Activated CD4-positive, alpha-beta memory T cell treated with anti-CD3 and anti-CD28 coated beads for 36 hours (primary cell): ENCODE data around the gene EBI3. TPM values are rescaled to one million over a fixed set of nuclear protein-coding genes. Genes with fewer than 3 reads are reported as not detected.

Source experiments
- CTCF ChIA-PET: fragments of 350-600 bp; sonication (Branson Sonifier 250); formaldehyde crosslinking; loops from one replicate; lab custom pipeline; 2021; ENCODE audit warnings: antibody characterized with exemption, inconsistent platforms; lab: Charles Lee
- POLR2A ChIA-PET: fragments of 350-600 bp; sonication (Branson Sonifier 250); formaldehyde crosslinking; loops from one replicate; lab custom pipeline; 2021; ENCODE audit warnings: antibody characterized with exemption; lab: Charles Lee
- DNase-seq: peaks from one replicate; pipeline ENCODE4 v3.0.0-alpha.2; 2020
- H3K27ac Mint-ChIP-seq: one replicate; pipeline ENCODE4 v1.8.0; 2021; ENCODE audit warnings: mixed read lengths
- H3K27me3 Mint-ChIP-seq: one replicate; pipeline ENCODE4 v1.8.0; 2021; ENCODE audit warnings: mixed read lengths
- H3K36me3 Mint-ChIP-seq: one replicate; pipeline ENCODE4 v1.8.0; 2021; ENCODE audit warnings: mixed read lengths
- H3K4me1 Mint-ChIP-seq: one replicate; pipeline ENCODE4 v1.8.0; 2021; ENCODE audit warnings: low read depth, mixed read lengths
- H3K4me3 Mint-ChIP-seq: one replicate; pipeline ENCODE4 v1.8.0; 2021; ENCODE audit warnings: mild to moderate bottlenecking, mixed read lengths
- H3K9me3 Mint-ChIP-seq: one replicate; pipeline ENCODE4 v1.8.0; 2021; ENCODE audit warnings: mixed read lengths
- intact Hi-C: fragments of 100-400 bp; cut with micrococcal nuclease; formaldehyde crosslinking; loops from one replicate; pipeline ENCODE4 v1.15.1; 2023
- total RNA-seq, 2 experiments: library from RNA; stranded (reverse); gene quantifications; one replicate each; pipeline ENCODE4 v1.2.3, GENCODE V29; 2021

Gene EBI3
- 10 to 100 TPM; 11.0 to 14.2 TPM for total RNA-seq

DNA sequence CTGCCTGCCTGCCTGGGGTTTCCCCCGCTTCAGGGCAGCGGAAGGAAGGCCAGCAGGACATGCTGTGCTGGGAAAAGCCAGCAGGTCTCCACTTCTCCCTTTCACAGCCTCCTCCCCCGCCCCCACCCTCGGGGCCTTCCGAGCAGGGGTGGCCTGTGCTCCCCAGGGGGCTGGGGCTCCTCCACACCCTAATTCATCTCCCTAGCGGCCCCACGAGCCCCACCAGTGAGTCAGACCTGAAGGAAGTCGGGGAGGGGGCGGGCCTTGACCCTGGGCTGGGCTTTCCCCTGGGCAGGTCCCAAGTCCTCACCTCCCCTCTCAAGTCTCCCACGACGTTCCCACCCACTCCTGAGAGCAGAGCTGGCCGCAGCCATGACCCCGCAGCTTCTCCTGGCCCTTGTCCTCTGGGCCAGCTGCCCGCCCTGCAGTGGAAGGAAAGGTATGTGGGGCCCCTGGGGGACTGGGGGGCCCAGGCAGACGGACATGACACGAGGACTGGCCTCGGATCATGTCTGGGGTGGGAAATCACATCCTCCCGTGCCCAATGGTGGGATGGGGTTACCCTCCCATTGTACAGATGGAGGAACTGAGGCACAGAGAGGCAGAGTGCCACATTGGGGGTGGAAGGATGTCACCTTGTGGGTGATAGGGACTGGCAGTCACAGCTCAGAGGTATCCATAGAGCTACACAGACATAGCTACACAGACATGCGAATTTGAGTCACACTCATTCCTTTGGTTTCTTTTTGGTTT lies at the start of gene EBI3:
TSS of gene EBI3 (plus strand) at position 345 of the 753 bp plus-strand sequence. CDS start at position 373, 28 bp downstream.
- ChIA-PET CTCF (interaction anchor here (0.9 to 1.3 kb wide), 3 partner anchors 18 to 123 kb away, joined by 3 to 5 read pairs (median 4); partner anchors contain the start of gene YJU2), POLR2A (interaction anchor here (0.6 to 1.1 kb wide), 3 partner anchors 18 to 114 kb away, joined by 4 to 5 read pairs (median 4); partner anchors contain the start of genes MPND and YJU2)
- Mint-ChIP-seq H3K4me3 (no peak within 1 kb of the TSS), H3K27me3 (peaks cover 10% of the 10 kb centered on the region), H3K4me1 (no peaks in the 10 kb centered on the region), H3K36me3 (no peaks in the 10 kb centered on the region), H3K27ac (peak within 1 kb of the TSS; percentile 89), H3K9me3 (no peaks in the 10 kb centered on the region)
- peak; percentile 87 for DNase-seq
- intact Hi-C loops, result loop anchor here (2.0 kb wide), 1 partner anchor 17 kb away; the partner anchor contains the start of gene YJU2

DNA sequence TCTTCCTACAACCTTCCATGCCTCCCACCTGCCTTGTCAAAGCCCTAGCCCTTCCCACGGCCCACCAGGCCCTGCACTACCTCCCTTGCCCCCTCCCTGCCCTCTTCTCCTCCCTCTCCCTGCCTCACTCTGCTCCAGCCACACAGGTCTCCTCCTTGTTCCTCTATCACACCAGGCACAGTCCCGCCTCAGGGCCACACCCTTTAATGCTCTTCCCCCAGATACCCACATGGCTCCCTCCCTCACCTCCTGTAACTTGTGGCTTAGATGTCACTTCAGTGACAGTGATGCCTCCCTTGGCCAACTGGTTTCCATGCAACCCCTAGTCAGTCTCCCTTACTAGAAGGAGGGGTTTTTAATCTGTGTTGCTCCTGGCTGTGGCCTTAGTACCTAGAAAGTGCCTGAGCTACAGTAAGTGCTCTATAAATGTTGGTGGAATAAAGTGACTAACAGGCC lies 48.2 kb upstream of the EBI3 start:
- ChIA-PET CTCF (no interaction called here), POLR2A (no interaction called here)
- H3K9me3 Mint-ChIP-seq, result no peaks in the 10 kb centered on the region
- intact Hi-C loops, result loop anchor here (5.0 to 10.0 kb wide), 2 partner anchors 56 to 209 kb away; partner anchors contain the start of genes DAPK3 and MAP2K2
- no peaks in the 10 kb centered on the region for H3K27me3 Mint-ChIP-seq
- peak overlapping the region; percentile 60 for H3K27ac Mint-ChIP-seq
- H3K4me1 Mint-ChIP-seq, result peaks cover 26% of the 10 kb centered on the region
- DNase-seq, result no peak
- H3K36me3 Mint-ChIP-seq, result peaks cover 14% of the 10 kb centered on the region
- peak overlapping the region; percentile 96 for H3K4me3 Mint-ChIP-seq

- intact Hi-C loops, result loop anchor here (1.0 to 10.0 kb wide), 4 partner anchors 57 to 420 kb away; partner anchors contain the start of genes DAPK3, MAP2K2 and MRPL54
Observed at GRCh38 chr19:4182084-4182810, 47.1 kb upstream of the EBI3 start, which contains the start of the genes ANKRD24 and SIRT6. Gene ANKRD24, plus strand, starts transcription at chr19:4182689. Its CDS starts 3,737 bp downstream, at chr19:4186426. Gene SIRT6, minus strand, starts transcription at chr19:4182563. Its CDS starts 24 bp downstream, at chr19:4182539.

DNA sequence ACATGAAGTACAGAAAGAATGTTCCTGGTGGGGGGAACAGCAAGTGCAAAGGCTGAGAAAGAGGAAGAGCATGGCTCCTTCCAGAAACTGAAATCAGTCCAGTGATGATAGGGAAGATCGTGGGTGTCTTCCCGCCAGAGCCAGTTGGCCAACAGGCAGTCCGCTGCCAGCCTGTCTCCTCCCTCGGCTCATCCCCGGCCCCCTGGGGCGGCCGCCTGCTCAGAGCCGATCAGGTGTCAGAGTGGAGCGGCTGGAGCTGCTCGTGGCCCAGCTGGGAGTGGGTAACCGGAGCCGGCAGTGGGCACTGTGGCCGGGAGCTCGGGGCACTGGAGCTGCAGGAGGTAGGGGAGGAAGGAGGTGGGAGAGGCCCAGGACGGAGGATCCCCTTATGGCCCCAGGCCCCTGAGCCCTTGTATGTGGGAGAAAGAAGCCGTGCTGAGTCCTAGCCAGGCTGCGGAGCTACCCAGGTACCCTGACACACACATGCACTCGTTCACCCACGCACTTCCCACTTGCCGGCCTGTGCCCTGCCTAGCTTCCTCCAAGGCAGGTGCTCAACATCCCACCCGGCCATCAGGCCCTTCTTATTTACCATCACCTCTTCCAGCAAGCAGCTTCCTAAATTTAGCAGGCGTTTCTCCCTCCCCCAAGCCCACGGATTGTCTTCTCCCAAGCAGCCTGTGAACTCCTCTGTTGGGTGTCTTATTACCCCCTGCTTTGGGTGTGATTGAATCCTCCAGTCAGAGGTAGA lies 45.2 kb upstream of the EBI3 start:
- ChIA-PET POLR2A (no interaction called here), CTCF (interaction anchor here (1.1 kb wide), 1 partner anchor 44 kb away, joined by 6 read pairs; no protein-coding TSS in a partner anchor)
- Mint-ChIP-seq H3K27ac (no peak overlapping the region), H3K9me3 (no peaks in the 10 kb centered on the region), H3K4me1 (peaks cover 29% of the 10 kb centered on the region), H3K27me3 (no peaks in the 10 kb centered on the region), H3K4me3 (peak overlapping the region; percentile 59), H3K36me3 (peaks cover 11% of the 10 kb centered on the region)
- DNase-seq, result no peak
- intact Hi-C loops, result loop anchor here (5.0 to 10.0 kb wide), 2 partner anchors 59 to 212 kb away; partner anchors contain the start of genes DAPK3 and MAP2K2

More at GRCh38 chr19:4182084-4182810, 47.1 kb upstream of the EBI3 start, which contains the start of the genes ANKRD24 and SIRT6:
- DNase-seq, result peak; percentile 98
- no peaks in the 10 kb centered on the region for H3K27me3 Mint-ChIP-seq
- no peaks in the 10 kb centered on the region for H3K9me3 Mint-ChIP-seq
- H3K4me3 Mint-ChIP-seq, result peak within 1 kb of the TSS; percentile 96
- H3K4me1 Mint-ChIP-seq, result peaks cover 29% of the 10 kb centered on the region
- H3K36me3 Mint-ChIP-seq, result peaks cover 11% of the 10 kb centered on the region
- ChIA-PET CTCF (no interaction called here), POLR2A (no interaction called here)
- H3K27ac Mint-ChIP-seq, result peak within 1 kb of the TSS; percentile 92

- Mint-ChIP-seq H3K9me3 (no peaks in the 10 kb centered on the region), H3K27me3 (no peaks in the 10 kb centered on the region), H3K4me3 (no peak overlapping the region), H3K27ac (no peak overlapping the region), H3K4me1 (peaks cover 26% of the 10 kb centered on the region), H3K36me3 (peaks cover 5% of the 10 kb centered on the region)
- intact Hi-C loops, result loop anchor here (5.0 to 10.0 kb wide), 2 partner anchors 60 to 213 kb away; partner anchors contain the start of genes DAPK3 and MAP2K2
- ChIA-PET CTCF (interaction anchor here (1.1 kb wide), 1 partner anchor 45 kb away, joined by 6 read pairs; no protein-coding TSS in a partner anchor), POLR2A (no interaction called here)
- no peak for DNase-seq
Observed at GRCh38 chr19:4184718-4185352, 44.5 kb upstream of the EBI3 start.

DNA sequence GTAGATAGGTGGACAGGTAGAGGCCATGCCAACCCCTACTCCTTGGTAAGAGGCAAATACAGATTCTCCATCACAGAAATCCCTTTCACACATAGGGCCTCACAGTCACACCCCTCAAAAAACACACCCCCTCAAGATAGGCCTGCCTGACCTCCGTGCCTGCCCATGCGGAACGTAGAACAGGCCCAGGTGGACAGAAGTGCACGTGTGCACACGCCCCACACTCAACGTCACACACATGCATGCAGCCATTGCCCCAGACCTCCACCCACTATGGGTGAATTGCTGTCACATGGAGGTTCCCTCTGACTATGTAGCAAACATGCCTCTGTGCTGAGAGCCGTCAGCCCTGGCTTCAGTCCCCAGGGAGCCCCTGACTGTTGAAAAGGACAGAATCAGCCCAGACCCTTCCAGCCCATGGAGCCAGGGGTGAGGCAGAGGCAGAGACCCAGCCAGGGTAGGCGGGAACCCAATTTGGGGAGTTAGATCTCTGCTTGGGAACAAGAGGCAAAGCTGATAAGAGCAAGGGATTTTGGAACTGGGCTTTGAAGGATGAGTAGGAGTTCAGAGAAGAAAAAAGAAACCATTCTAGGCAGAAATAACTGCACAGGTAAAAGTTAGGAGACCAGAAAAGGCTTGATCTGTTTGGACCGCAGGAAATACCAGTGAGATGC lies 43.8 kb upstream of the EBI3 start:
- POLR2A ChIA-PET, result no interaction called here
- CTCF ChIA-PET, result interaction anchor here (1.7 to 2.1 kb wide), 2 partner anchors 15 to 46 kb away, joined by 6 to 8 read pairs; no protein-coding TSS in a partner anchor
- H3K9me3 Mint-ChIP-seq, result no peaks in the 10 kb centered on the region
- H3K27ac Mint-ChIP-seq, result no peak overlapping the region
- H3K36me3 Mint-ChIP-seq, result peaks cover 2% of the 10 kb centered on the region
- no peak overlapping the region for H3K4me3 Mint-ChIP-seq
- no peaks in the 10 kb centered on the region for H3K27me3 Mint-ChIP-seq
- intact Hi-C loops, result loop anchor here (10.0 kb wide), 1 partner anchor 61 kb away; the partner anchor contains the start of gene MAP2K2
- H3K4me1 Mint-ChIP-seq, result peaks cover 20% of the 10 kb centered on the region
- no peak for DNase-seq

- Mint-ChIP-seq H3K27ac (no peak overlapping the region), H3K9me3 (no peaks in the 10 kb centered on the region), H3K4me1 (peaks cover 12% of the 10 kb centered on the region), H3K4me3 (no peak overlapping the region), H3K27me3 (no peaks in the 10 kb centered on the region), H3K36me3 (peaks cover 2% of the 10 kb centered on the region)
- CTCF ChIA-PET, result interaction anchor here (0.5 to 2.1 kb wide), 11 partner anchors 9 to 790 kb away, joined by 3 to 8 read pairs (median 3); no protein-coding TSS in a partner anchor
- POLR2A ChIA-PET, result no interaction called here
- intact Hi-C loops, result loop anchor here (10.0 kb wide), 1 partner anchor 62 kb away; the partner anchor contains the start of gene MAP2K2
- DNase-seq, result peak; percentile 88
Observed at GRCh38 chr19:4186087-4186993, 43.0 kb upstream of the EBI3 start.

GRCh38 chr19:4187313-4188122 lies 41.8 kb upstream of the EBI3 start:
- H3K9me3 Mint-ChIP-seq, result no peaks in the 10 kb centered on the region
- intact Hi-C loops, result loop anchor here (10.0 kb wide), 1 partner anchor 63 kb away; the partner anchor contains the start of gene MAP2K2
- DNase-seq, result no peak
- no peak overlapping the region for H3K4me3 Mint-ChIP-seq
- H3K36me3 Mint-ChIP-seq, result no peaks in the 10 kb centered on the region
- POLR2A ChIA-PET, result no interaction called here
- CTCF ChIA-PET, result interaction anchor here (2.1 kb wide), 1 partner anchor 48 kb away, joined by 8 read pairs; no protein-coding TSS in a partner anchor
- peaks cover 7% of the 10 kb centered on the region for H3K4me1 Mint-ChIP-seq
- H3K27me3 Mint-ChIP-seq, result no peaks in the 10 kb centered on the region
- no peak overlapping the region for H3K27ac Mint-ChIP-seq

GRCh38 chr19:4189641-4190040 lies 39.7 kb upstream of the EBI3 start:
- H3K27ac Mint-ChIP-seq, result no peak overlapping the region
- no peaks in the 10 kb centered on the region for H3K36me3 Mint-ChIP-seq
- intact Hi-C loops, result loop anchor here (10.0 kb wide), 1 partner anchor 65 kb away; the partner anchor contains the start of gene MAP2K2
- peaks cover 9% of the 10 kb centered on the region for H3K27me3 Mint-ChIP-seq
- no peak for DNase-seq
- no peak overlapping the region for H3K4me3 Mint-ChIP-seq
- no peaks in the 10 kb centered on the region for H3K9me3 Mint-ChIP-seq
- peaks cover 3% of the 10 kb centered on the region for H3K4me1 Mint-ChIP-seq
- ChIA-PET POLR2A (no interaction called here), CTCF (interaction anchor here (0.6 to 2.2 kb wide), 4 partner anchors 12 to 403 kb away, joined by 3 to 8 read pairs (median 5); no protein-coding TSS in a partner anchor)
